ENCODE data around the gene GFOD1.
"Not testable (repeated sequence)": the region's sequence is repeated elsewhere in the genome, so short reads cannot be mapped to it uniquely, and the experiment has no call there.

GFOD1 gene

GRCh38 chr6:13404892-13405254 is 82.5 kb downstream of the GFOD1 start:
- DNase-seq (ENCODE audit: low spot score), result no peak

- no peak for DNase-seq (ENCODE audit: low spot score)
These were observed 83.0 kb downstream of the GFOD1 start for GRCh38 chr6:13404228-13404891.

- DNase-seq (ENCODE audit: low spot score), result no peak
These were observed 84.7 kb downstream of the GFOD1 start for GRCh38 chr6:13402711-13403110.

GRCh38 chr6:13400772-13401171 is 86.6 kb downstream of the GFOD1 start:
- DNase-seq (ENCODE audit: low spot score), result no peak

DNA sequence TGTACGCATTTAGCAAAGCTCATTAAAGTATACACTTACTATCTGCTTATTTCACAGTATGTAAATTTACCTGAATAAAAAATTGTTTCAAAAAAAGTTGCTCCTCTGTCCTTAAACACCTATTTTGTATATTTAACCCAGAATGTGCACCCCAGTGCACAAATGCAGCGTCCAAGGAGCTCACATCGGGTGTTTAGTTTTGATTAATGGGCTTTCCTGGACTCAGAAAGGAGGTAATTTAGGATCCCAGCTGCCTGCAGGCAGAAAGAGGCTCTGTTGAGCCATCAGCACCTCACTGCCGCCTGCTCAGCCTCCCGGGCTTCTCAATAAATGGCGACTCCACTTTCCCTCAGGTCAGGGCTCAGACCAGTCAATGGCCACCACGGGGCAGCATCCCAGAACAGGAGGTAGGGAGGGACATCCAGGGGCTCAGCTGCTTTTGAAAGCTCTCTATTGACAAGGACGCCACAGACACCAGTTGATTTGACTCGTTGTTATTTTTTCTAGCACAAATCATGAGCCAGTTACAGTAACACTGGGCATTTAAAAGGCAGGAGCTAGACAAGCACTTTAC is 88.9 kb downstream of the GFOD1 start:
- DNase-seq (ENCODE audit: low spot score), result no peak

GRCh38 chr6:13398069-13398381 is 89.4 kb downstream of the GFOD1 start:
- no peak for DNase-seq (ENCODE audit: low spot score)

DNA sequence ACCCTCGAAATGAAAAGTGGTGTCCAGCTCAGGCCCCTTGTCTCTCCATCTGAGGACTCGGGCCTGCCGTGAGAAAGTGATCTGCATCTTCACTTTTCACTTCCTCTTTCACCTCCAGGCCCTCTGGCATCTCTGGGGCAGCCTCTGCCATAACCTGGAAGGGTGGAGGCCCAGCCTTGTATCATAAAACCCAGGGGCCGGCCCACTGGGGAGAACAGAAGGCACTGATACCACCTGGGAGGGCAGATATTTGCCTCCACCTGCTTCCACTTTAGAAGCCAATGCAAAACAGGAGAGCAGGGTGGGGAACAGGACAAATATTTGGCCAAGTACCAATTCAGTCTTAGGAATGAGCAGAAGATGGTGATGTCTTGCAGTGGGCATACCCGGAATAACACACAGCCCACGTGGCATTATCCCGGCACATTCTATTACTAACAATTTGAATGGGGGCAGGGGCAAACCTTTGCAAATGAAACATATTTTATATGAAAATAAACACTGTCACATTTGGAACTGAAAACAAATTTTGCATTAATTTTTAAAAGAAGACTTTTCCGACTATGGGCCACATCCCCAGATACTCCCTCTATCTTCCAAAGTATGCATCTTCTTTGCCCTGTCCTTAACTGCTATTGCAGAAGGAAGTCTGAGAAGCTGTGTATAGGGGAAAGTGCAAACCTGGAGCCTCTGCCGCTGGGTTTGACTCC is 89.9 kb downstream of the GFOD1 start:
- DNase-seq (ENCODE audit: low spot score), result no peak

GRCh38 chr6:13396241-13396792 is 91.1 kb downstream of the GFOD1 start:
- no peak for DNase-seq (ENCODE audit: low spot score)

DNA sequence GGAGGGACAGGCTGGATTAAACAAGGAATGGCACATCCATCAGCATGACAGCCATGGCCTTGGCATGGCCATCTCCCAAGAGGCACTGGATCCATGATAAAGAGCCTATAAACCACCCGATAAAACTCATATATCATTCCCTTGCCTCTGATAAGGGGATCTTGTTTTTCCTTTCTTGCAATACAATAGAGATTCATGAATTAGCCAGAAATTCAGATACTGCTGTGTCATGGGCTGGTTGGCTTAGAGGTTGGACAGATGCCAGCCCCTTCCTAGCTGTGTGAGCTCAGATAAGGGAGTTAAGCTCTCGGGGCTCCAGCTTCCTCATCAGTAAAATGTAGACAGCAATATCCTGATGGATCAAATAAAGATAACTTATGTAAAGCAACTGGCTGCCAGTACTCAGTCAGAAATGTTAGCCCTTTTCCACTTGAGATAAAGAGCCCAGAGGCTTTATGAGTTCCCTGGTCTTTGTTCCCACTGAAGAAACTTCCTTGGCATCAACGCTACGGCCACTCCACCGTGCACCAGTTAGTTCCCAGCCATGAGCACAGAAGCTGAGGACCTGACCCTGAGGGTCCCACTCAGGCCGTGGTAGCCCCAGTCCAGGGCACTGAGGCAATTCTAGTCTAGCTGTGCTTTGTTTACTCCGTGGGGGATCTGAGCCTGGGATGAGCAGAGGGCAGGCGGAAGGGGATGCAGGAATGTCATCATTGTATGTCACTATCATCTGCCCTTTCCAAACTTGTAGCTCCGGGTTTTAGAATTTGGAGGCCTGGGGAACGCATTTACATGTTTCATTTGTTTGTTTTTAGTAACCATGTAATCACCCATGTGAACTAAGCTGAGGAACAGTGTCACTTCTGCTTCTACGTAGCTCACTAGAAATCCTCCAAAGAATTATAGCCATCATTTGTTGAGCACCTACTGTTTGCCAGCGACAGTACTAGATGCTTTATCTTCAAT is 91.8 kb downstream of the GFOD1 start:
- DNase-seq (ENCODE audit: low spot score), result peak; percentile 74

DNA sequence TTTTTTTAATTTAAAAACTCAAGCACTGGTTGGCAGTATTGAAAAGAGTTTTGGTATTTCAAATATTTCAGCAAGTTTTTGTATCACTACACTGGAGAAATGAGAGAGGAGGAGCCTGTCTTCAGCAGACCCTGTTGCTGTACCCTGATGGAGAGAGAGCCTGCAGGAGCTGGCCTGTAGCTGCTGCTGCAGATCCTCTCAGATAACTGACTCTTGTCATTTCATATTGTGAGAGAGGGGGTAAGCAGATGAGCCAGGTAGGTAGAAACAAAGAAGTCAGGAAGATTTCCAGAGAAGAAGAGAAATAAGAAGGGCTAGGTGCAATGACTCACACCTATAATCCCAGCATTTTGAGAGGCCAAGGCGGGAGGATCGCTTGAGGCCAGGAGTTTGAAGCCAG is 94.9 kb downstream of the GFOD1 start:
- DNase-seq (ENCODE audit: low spot score), result no peak

DNA sequence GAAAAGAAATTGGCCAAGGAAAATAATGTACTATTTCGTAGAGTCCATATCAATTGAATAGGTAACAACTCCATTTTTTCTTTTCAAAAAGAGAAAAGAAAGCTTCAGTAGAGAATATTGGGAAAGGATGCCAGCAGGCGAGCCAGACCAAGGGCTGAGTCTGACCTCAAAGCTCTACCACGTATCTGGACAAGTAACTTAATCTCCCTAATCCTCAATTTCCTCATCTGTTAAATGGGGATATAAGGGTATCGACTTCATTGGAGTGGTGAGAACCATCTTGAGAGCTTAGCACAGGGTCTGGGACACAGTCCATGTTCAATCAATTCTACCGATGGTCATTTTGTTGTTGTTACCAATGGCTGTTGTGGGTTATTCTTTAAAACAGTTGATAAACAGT is 95.9 kb downstream of the GFOD1 start:
- DNase-seq (ENCODE audit: low spot score), result no peak

- DNase-seq (ENCODE audit: low spot score), result no peak
These were observed 96.7 kb downstream of the GFOD1 start for GRCh38 chr6:13390658-13391057.

DNA sequence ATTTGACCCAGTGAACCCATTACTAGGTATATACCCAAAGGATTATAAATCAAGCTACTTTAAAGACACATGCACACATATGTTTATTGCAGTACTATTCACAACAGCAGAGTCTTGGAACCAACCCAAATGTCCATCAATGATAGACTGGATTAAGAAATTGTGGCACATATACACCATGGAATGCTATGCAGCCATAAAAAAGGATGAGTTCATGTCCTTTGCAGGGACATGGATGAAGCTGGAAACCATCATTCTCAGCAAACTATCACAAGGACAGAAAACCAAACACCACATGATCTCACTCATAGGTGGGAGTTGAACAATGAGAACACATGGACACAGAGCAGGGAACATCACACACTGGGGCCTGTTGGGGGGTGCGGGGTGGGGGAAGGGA is 98.2 kb downstream of the GFOD1 start:
- not testable (repeated sequence) for DNase-seq (ENCODE audit: low spot score)

- DNase-seq (ENCODE audit: low spot score), result not testable (repeated sequence)
These were observed 98.6 kb downstream of the GFOD1 start for GRCh38 chr6:13388769-13389168.

DNA sequence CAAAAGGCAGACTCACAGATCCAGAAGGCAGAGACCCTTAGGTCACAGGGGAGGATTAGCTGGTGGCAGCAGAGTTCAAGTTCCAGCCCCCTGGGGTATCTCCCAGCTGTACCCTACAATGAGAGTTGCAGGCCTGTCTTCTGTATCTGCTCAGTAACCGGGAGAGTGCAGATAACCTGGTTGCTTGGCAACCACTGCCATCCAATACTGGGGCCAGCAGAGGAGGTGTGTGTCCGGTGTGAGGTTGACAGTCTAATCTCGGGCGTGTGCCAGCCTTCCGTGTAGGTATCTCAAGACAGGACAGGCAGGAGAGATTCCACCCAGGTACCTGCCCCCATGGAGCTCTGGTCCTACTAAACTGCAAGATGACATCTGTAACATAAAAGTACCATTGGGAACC is 102.4 kb downstream of the GFOD1 start:
- no peak for DNase-seq (ENCODE audit: low spot score)

DNA sequence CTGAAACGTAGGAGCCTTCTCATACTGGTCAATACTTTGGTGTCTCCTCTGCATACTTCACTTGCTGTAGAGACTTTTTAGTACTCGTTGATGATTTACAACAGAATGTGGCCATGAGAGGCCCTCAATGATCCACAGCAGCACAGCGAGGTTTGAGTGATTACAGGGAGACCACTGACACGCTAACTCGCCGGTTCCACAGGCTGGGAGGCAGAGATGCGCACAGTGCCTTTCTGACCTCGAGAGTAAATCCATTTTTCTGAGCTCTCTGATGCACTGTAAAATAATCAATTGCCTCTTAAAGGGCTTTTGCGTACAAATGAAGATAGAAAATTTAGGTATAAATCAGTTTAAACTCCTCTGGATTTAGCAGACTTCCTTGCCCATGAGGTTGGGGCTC is 102.9 kb downstream of the GFOD1 start:
- DNase-seq (ENCODE audit: low spot score), result no peak

DNA sequence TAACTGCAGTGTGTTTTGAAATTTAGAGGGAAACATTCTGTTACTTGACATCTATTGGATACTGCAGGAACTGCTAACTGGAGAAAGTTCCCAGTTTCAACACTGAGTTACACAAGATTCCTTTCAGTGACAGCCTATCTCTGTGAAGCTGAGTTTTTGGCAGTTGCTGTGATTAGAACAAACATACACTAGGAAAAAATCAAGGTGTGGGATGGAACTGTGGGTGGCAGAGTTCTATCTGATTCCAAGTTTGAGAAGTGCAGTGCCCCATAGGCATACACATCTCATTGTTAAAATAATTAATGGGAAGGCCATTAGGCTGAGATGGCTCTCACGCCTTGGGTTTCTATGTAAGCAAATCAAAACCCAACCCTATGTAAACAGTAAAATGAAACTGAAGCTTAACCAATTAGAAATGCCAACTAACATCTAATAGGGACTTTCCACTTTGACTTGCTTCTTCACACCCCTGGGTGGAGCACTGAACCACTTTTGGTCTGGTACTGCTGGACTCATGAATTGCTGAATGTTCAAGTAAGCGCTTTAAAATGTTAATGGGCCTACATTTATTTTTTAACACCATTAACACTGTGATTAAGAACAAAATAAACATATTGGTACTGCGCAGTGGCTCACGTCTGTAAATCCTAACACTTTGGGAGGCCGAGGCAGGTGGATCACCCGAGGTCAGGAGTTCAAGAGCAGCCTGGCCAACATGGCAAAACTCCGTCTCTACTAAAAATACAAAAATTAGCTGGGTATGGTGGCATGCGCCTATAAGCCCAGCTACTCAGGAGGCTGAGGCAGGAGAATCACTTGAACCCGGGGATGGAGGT is 103.9 kb downstream of the GFOD1 start:
- no peak for DNase-seq (ENCODE audit: low spot score)

DNA sequence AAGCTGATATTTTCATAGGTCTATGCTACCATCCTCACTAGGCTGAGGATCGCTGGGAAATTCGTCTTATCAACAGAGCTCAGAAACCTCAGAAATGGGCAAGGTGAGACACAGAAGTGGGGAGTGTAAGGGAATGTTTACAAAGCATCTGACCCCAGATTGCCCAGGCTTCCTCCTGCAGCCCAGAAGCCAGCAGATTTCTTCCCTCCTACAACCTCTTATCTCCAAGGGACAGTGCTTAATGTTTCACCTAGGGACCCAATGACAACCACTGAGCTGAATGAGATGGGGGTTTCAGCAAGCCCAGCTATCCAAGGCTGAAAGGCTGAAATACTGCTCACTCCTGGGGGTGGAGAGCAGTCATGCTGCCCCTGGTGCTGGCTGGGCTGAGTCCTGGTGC is 106.6 kb downstream of the GFOD1 start:
- no peak for DNase-seq (ENCODE audit: low spot score)

GRCh38 chr6:13378669-13379590 is 108.5 kb downstream of the GFOD1 start:
- DNase-seq (ENCODE audit: low spot score), result no peak

GRCh38 chr6:13377054-13377758 is 110.2 kb downstream of the GFOD1 start:
- DNase-seq (ENCODE audit: low spot score), result no peak
